NCI-H2227 (cell line): ENCODE measurements around the gene PPM1H.
"Not testable (repeated sequence)": the region's sequence is repeated elsewhere in the genome, so short reads cannot be mapped to it uniquely, and the experiment has no call there.

Source experiments
- DNase-seq: peaks from one replicate; lab custom pipeline; 2025; ENCODE audit not compliant: unreplicated experiment; lab: John Stamatoyannopoulos, UW

Gene PPM1H, protein sequence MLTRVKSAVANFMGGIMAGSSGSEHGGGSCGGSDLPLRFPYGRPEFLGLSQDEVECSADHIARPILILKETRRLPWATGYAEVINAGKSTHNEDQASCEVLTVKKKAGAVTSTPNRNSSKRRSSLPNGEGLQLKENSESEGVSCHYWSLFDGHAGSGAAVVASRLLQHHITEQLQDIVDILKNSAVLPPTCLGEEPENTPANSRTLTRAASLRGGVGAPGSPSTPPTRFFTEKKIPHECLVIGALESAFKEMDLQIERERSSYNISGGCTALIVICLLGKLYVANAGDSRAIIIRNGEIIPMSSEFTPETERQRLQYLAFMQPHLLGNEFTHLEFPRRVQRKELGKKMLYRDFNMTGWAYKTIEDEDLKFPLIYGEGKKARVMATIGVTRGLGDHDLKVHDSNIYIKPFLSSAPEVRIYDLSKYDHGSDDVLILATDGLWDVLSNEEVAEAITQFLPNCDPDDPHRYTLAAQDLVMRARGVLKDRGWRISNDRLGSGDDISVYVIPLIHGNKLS

DNA sequence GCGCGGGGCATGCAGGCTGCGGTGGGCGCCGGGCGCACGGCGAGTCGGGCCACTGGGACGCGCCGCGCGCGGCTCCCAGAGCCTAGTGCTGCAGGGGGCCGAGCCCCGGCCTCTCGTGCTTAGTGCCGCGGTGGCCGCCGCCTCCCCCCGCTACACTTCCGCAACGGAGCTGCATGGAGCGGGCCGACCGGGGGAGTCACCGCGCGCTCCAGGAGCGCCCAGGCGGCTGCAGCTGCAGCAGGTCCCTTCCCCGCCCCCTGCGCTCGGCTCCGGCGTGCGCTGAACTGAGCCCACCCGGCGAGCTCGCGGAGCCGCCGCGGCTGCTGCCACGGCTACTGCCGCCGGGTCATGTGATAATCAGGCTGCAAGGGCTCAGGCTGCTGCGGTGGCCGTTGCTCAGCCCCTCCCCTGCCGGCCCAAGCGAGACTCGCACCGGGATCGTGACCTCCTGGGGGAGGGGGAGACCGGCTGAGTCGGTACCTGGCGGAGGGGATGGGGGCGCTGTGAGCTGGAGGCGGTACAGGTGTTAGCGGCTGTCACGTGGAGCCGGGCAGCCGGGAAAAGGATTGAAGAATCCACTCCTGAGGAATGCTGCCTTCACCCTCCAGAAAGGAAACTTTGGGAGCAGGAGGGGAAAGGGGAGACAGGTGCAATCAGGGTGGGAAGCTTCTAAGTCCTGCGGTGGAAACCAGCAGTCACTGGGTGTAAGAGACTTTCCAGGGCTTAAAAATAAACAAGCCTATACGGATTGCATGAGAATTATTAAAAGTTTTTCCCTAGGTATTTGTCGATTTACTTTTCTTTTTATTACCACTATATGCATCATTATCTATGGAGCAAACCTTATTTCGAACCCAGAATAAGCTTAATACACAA is at the start of gene PPM1H:
Gene PPM1H, minus strand, starts transcription at position 352 of the 876 bp plus-strand sequence. CDS start 414 bp downstream, outside the sequence.
- DNase-seq, result peak; percentile 92

DNA sequence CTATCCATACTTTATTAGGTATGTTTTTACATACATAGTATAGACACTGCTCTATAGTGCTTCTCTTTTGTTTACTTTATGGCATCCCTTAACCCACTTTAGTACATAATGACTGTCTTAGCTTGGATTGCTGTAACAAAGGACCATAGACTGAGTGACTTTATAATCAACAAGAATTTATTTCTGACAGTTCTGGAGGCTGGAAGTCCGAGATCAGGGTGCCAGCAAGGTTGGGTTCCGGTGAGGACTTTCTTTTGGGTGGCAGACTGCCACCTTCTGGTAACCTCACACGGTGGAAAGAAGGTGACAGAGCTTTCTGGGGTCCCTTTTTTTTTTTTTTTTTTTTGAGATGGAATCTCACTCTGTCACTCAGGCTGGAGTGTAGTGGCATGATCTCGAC is 48.6 kb upstream of the PPM1H start:
- DNase-seq, result no peak

- DNase-seq, result no peak
These were observed 43.8 kb upstream of the PPM1H start for GRCh38 chr12:62978768-62979167.

GRCh38 chr12:62977883-62978282 is 42.9 kb upstream of the PPM1H start:
- peak; percentile 37 for DNase-seq

DNA sequence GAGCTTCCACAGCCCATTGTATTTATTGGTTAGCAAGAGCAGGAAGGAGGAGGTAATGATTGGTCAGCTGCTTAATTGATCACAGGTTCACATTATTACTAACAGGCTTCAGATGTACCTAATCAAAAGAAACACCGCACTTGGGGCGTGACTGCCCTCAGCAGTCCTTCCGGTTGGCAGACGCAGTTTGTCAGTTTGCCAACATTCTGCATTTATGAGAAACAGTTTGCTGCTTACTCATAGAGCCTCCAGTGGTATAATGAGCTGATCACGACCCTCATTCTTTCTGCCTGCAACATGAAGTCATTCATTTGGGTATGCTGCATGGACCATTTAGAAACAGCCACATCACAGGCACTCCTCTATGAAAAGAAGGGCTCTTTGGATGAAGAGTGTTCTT is 42.5 kb upstream of the PPM1H start:
- DNase-seq, result peak; percentile 64

DNA sequence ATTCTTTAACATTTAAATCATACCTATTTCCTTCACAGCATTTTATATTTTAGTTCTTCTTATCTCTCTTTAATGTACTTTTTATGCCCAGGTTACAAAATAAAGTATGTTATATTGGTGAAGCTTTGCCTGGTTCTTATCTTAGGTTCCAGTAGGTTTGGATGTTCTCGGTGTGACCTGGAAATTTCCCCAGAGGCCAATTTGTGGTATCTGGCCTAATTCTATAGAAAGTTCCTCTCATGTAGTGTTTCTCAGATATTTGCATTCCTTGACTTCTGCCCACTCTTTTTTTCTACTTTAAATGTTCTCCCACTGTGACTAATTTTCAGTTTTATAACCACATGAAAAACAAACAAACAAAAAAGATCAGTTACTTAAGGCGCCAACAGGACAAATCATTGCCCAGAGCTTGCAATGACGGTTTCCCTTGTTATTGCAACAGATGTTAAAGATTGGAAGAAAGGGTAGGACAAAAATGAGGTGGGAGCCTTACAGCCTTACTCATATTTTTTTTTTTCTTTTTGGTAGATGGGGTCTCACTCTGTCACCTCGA is 41.2 kb upstream of the PPM1H start:
- no peak for DNase-seq

- no peak for DNase-seq
These were observed 37.0 kb upstream of the PPM1H start for GRCh38 chr12:62971769-62972525.

GRCh38 chr12:62969695-62970094 is 34.7 kb upstream of the PPM1H start:
- no peak for DNase-seq

DNA sequence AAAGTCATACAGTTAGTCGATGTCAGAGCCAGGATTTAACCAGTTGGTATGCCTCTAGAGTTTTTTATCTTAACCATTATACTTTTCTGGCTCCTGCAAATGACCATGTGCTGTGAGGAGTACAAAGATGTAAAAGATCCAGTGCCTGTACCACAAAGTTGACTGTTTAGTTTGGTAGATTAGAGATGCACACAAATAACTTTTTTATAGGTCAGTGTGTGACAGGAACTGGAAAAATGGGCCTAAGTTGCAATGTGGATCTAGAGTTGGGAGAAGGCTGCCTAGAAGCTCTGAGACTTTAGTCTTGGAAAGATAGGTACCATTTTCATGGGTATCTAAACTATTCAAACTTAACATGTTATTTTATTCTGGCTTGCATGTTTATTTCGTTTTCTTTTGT is 32.8 kb upstream of the PPM1H start:
- no peak for DNase-seq

- no peak for DNase-seq
These were observed 32.1 kb upstream of the PPM1H start for GRCh38 chr12:62966990-62967506.

- DNase-seq, result not testable (repeated sequence)
These were observed 31.6 kb upstream of the PPM1H start for GRCh38 chr12:62966446-62966989.

GRCh38 chr12:62965700-62966099 is 30.8 kb upstream of the PPM1H start:
- DNase-seq, result not testable (repeated sequence)

GRCh38 chr12:62965242-62965641 is 30.3 kb upstream of the PPM1H start:
- DNase-seq, result not testable (repeated sequence)

- no peak for DNase-seq
These were observed 28.6 kb upstream of the PPM1H start for GRCh38 chr12:62963486-62964041.

GRCh38 chr12:62960324-62960723 is 25.4 kb upstream of the PPM1H start:
- DNase-seq, result no peak

GRCh38 chr12:62959745-62960144 is 24.8 kb upstream of the PPM1H start:
- DNase-seq, result no peak

GRCh38 chr12:62957233-62957953 is 22.4 kb upstream of the PPM1H start:
- DNase-seq, result peak; percentile 55

DNA sequence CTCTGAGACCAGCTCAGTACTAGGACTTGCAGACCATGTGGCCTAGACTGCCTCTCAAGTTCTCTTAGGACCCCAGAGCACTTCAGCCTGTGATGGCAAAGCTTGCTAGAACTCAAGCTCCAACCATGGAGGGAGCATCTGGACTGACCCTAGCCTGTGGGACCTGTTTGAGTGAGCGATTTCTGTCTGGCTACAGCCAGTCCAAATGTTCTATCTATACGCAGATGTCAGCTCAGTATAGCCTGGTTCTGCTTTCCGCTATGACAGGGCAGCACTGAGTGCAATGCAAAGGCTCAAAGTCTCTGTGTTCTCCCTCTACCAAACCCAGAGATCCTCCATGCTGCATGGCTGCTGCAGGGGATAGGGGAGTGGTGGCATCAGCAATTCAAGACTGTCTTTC is 20.7 kb upstream of the PPM1H start:
- no peak for DNase-seq

- DNase-seq, result no peak
These were observed 15.4 kb upstream of the PPM1H start for GRCh38 chr12:62950317-62950716.
